ENCODE data around the gene GLYR1. TPM values are rescaled to one million over a fixed set of nuclear protein-coding genes. Genes with fewer than 3 reads are reported as not detected.

The GLYR1 gene
- total RNA-seq, 1 donor from 2014 or later: 51.6 TPM

DNA sequence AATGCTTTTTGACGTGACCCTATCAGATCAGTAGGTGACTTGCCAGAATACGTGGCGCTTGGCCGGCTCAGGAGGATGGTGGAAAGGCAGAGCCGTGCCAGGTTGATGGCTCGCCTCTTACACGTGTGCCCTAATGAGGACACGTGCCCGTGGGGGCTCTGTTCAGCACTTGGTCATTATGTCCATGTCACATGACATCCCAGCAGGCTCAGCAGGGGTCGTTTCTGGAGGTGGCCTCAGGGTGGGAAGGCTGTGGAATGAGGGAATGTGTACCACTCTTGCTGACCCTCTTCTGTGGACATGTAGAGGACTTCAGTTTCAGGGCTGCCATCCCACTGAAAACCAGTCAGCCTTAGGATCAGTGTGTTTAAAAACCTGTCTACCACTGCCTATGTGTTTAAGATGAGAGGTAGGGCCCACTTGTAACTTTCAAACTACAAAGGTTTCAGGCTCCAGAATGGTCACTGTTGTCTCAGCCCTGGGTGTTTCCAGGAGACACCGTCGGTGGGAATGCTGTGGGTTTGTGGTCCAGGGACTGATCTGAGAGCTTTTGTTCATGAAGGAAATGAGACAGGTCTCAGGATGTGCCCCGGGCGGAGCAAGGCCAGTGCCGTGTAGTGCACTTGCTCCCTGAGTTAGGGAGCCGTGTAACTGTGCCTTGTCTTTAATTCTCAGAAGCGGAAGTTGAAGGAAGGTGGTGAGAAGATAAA is 12.3 kb upstream of the GLYR1 start:
- intact Hi-C loops (cut with DNase I): no loop called here
- TF ChIP-seq, protein P1, sequence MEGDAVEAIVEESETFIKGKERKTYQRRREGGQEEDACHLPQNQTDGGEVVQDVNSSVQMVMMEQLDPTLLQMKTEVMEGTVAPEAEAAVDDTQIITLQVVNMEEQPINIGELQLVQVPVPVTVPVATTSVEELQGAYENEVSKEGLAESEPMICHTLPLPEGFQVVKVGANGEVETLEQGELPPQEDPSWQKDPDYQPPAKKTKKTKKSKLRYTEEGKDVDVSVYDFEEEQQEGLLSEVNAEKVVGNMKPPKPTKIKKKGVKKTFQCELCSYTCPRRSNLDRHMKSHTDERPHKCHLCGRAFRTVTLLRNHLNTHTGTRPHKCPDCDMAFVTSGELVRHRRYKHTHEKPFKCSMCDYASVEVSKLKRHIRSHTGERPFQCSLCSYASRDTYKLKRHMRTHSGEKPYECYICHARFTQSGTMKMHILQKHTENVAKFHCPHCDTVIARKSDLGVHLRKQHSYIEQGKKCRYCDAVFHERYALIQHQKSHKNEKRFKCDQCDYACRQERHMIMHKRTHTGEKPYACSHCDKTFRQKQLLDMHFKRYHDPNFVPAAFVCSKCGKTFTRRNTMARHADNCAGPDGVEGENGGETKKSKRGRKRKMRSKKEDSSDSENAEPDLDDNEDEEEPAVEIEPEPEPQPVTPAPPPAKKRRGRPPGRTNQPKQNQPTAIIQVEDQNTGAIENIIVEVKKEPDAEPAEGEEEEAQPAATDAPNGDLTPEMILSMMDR (IDR thresholded peaks at IDR 0.05): no peak
- TF ChIP-seq POLR2A (IDR thresholded peaks at IDR 0.05): no peak
- TF ChIP-seq POLR2AphosphoS5 (IDR thresholded peaks at IDR 0.05; ENCODE audit: insufficient read depth in 1 of 2, low read depth in 1 of 2): no peak
- H3K9me3 ChIP-seq: no peaks in the 10 kb centered on the region
- no peaks in the 10 kb centered on the region for H3K27me3 ChIP-seq
- H3K27ac ChIP-seq: no peak overlapping the region
- H3K4me1 ChIP-seq: no peaks in the 10 kb centered on the region
- peaks cover 3 to 56% of the 10 kb centered on the region in 2 donors for H3K36me3 ChIP-seq
- H3K4me3 ChIP-seq: no peak overlapping the region
- no peak for DNase-seq (ENCODE audit: extremely low spot score in 2 of 2)

DNA sequence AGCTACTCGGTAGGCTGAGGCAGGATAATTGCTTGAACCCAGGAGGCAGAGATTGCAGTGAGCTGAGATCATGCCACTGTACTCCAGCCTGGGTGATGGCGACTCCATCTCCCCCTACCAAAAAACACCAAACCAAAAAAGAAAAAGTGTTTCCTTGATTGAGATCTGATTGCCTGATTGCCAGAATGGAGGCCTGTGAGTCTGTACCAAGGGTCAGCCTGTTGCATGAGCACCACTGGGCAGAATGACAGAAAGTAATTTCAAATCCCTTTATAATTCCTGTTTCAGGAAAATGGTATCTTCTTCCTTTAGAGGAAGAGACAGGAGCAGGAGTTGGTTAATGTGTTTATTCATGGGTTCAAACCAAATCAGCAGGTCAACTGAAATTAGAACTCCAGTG is 8.7 kb upstream of the GLYR1 start:
- Histone ChIP-seq H3K4me1 (peaks cover 22% of the 10 kb centered on the region), H3K27me3 (no peaks in the 10 kb centered on the region), H3K27ac (no peak overlapping the region), H3K4me3 (no peak overlapping the region), H3K9me3 (no peaks in the 10 kb centered on the region), H3K36me3 (peaks cover 3 to 51% of the 10 kb centered on the region in 2 donors)
- no peak for DNase-seq (ENCODE audit: extremely low spot score in 2 of 2)
- TF ChIP-seq POLR2AphosphoS5 (IDR thresholded peaks at IDR 0.05; ENCODE audit: insufficient read depth in 1 of 2, low read depth in 1 of 2) (no peak), POLR2A (IDR thresholded peaks at IDR 0.05) (no peak)
- TF ChIP-seq, protein P1 (IDR thresholded peaks at IDR 0.05): no peak
- intact Hi-C loops (cut with DNase I): no loop called here

DNA sequence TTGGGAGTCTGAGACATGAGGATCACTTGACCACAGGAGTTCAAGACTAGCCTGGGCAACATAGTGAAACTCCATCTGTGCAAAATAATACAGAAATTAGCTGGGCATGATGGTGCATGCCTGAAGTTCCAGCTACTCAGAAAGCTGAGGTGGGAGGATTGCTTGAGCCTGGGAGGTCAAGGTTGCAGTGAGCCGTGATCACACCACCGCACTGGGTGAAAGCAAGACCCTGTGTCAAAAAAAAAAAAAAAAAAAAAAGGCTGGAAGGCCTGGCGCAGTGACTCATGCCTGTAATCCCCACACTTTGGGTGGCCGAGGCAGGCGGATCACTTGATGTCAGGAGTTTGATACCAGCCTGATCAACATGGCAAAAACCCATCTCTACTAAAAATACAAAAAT is 8.3 kb upstream of the GLYR1 start:
- DNase-seq (ENCODE audit: extremely low spot score in 2 of 2): no peak
- Histone ChIP-seq H3K4me3 (no peak overlapping the region), H3K4me1 (peaks cover 27% of the 10 kb centered on the region), H3K27me3 (no peaks in the 10 kb centered on the region), H3K36me3 (peaks cover 3 to 47% of the 10 kb centered on the region in 2 donors), H3K27ac (no peak overlapping the region), H3K9me3 (no peaks in the 10 kb centered on the region)
- TF ChIP-seq POLR2A (IDR thresholded peaks at IDR 0.05) (no peak), POLR2AphosphoS5 (IDR thresholded peaks at IDR 0.05; ENCODE audit: insufficient read depth in 1 of 2, low read depth in 1 of 2) (no peak)
- TF ChIP-seq, protein P1 (IDR thresholded peaks at IDR 0.05): no peak
- intact Hi-C loops (cut with DNase I): no loop called here

DNA sequence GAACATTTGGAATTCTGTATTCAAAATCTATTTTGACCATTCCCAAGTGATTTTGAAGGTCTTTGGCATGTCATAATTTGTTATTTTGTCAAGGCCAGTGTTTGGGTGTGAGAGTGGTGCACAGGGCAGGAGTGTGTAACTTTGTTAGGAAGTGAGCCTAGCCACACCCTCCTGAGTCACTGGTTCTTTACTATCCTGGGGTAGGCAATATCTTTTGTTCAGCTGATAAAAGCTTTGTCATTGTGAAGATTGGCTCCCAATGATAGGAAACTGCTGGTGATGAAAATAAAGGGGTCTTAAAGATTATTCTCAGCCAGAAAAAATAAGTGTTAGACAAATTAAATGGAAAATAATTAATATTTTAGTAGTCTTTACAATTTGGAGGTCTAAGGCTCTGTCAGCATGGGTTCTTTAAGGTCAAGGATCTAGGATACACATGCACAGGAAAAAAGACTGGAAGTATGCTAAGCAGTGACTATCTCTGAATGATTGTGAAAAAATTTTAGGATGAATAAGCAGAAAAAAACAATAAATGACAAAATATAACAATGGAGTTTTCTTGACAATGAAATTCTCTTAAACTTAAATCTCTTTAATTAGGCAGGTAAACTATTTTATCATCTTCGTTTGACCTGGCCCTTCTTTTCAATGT is 5.3 kb upstream of the GLYR1 start:
- Histone ChIP-seq H3K27ac (no peak overlapping the region), H3K4me3 (no peak overlapping the region), H3K4me1 (peaks cover 48% of the 10 kb centered on the region), H3K9me3 (no peaks in the 10 kb centered on the region), H3K36me3 (peaks cover 0 to 20% of the 10 kb centered on the region in 2 donors), H3K27me3 (no peaks in the 10 kb centered on the region)
- intact Hi-C loops (cut with DNase I): no loop called here
- TF ChIP-seq POLR2A (IDR thresholded peaks at IDR 0.05) (no peak), POLR2AphosphoS5 (IDR thresholded peaks at IDR 0.05; ENCODE audit: insufficient read depth in 1 of 2, low read depth in 1 of 2) (peak in 1 of 2 donors; percentile 7)
- TF ChIP-seq, protein P1 (IDR thresholded peaks at IDR 0.05): no peak
- no peak for DNase-seq (ENCODE audit: extremely low spot score in 2 of 2)

DNA sequence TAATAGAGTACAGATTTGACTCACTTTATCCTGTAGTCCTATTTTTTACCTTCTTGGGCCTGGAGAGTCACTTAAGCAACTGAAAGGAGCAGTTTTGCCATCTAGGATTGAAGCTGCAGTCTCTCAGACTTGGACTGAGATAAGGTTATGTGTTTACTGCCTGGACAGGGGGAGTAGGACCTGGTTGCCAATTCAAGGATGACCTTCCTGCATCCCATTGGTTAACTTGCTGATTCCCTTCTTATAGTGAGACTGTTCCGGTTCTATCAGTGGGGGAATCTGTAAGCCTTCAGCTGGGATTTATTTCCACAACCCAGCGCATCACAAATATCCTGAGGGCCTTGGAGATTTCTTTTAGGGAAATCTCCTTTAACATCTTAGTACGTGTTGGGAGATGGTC is 3.1 kb upstream of the GLYR1 start:
- Histone ChIP-seq H3K27me3 (no peaks in the 10 kb centered on the region), H3K9me3 (no peaks in the 10 kb centered on the region), H3K4me1 (peaks cover 61% of the 10 kb centered on the region), H3K4me3 (no peak overlapping the region), H3K27ac (no peak overlapping the region), H3K36me3 (peaks cover 0 to 12% of the 10 kb centered on the region in 2 donors)
- intact Hi-C loops (cut with DNase I): no loop called here
- TF ChIP-seq POLR2A (IDR thresholded peaks at IDR 0.05): no peak
- TF ChIP-seq, protein P1 (IDR thresholded peaks at IDR 0.05): no peak
- no peak for DNase-seq (ENCODE audit: extremely low spot score in 2 of 2)

Data from vagina (tissue), 2 donors.